WTC11 (cell line): Measurements from ENCODE around the gene STXBP6. TPM values are rescaled to one million over a fixed set of nuclear protein-coding genes. Genes with fewer than 3 reads are reported as not detected.

Experiments
- ATAC-seq: fragments of 200-7000 bp; cut with Tn5 transposase; 2 replicates; pipeline ENCODE4 v1.10.0; 2021; ENCODE audit warnings: mild to moderate bottlenecking, moderate library complexity
- CTCF ChIA-PET: fragments of 300-600 bp; sonication (Branson Sonifier 250); formaldehyde crosslinking; loops from one replicate; lab custom pipeline; 2021; ENCODE audit warnings: antibody characterized with exemption; lab: Charles Lee
- POLR2A ChIA-PET: fragments of 350-600 bp; sonication (Branson Sonifier 250); formaldehyde crosslinking; loops from one replicate; lab custom pipeline; 2021; ENCODE audit warnings: antibody characterized with exemption; lab: Charles Lee
- DNase-seq: peaks from one replicate; pipeline ENCODE4 v3.0.0; 2021; ENCODE audit warnings: low spot score
- H3K27ac Mint-ChIP-seq: 2 replicates; pipeline ENCODE4 v1.8.0; 2021; ENCODE audit warnings: mixed read lengths
- H3K27me3 Mint-ChIP-seq: 2 replicates; pipeline ENCODE4 v1.8.0; 2021; ENCODE audit warnings: low read depth, mild to moderate bottlenecking, moderate library complexity, mixed read lengths
- H3K36me3 Mint-ChIP-seq: 2 replicates; pipeline ENCODE4 v1.8.0; 2021; ENCODE audit warnings: mixed read lengths
- H3K4me1 Mint-ChIP-seq: 2 replicates; pipeline ENCODE4 v1.8.0; 2022; ENCODE audit warnings: mixed read lengths
- H3K4me3 Mint-ChIP-seq: 2 replicates; pipeline ENCODE4 v1.8.0; 2021; ENCODE audit warnings: mild to moderate bottlenecking, moderate library complexity, mixed read lengths
- H3K9me3 Mint-ChIP-seq: 2 replicates; pipeline ENCODE4 v1.8.0; 2021; ENCODE audit warnings: mixed read lengths
- AFF4 ChIP-seq: sonication (generic); formaldehyde crosslinking; IDR thresholded peaks from 2 replicates; pipeline ENCODE4 v1.8.1; 2023; ENCODE audit warnings: mild to moderate bottlenecking, missing genetic modification reagents, borderline replicate concordance
- CBFB ChIP-seq: sonication (generic); formaldehyde crosslinking; IDR thresholded peaks from 2 replicates; pipeline ENCODE4 v1.8.1; 2022; ENCODE audit warnings: mild to moderate bottlenecking, low read depth, missing genetic modification reagents
- CTCF ChIP-seq: fragments of 200-600 bp; IDR thresholded peaks from 2 replicates; pipeline ENCODE4 v1.8.0; 2022; ENCODE audit warnings: antibody characterized with exemption
- E2F1 ChIP-seq: sonication (generic); formaldehyde crosslinking; IDR thresholded peaks from 2 replicates; pipeline ENCODE4 v1.8.0; 2022; ENCODE audit warnings: mild to moderate bottlenecking, missing genetic modification reagents
- E2F4 ChIP-seq: sonication (generic); formaldehyde crosslinking; IDR thresholded peaks from 2 replicates; pipeline ENCODE4 v1.8.1; 2022; ENCODE audit warnings: low read depth, mild to moderate bottlenecking, moderate library complexity, missing genetic modification reagents, borderline replicate concordance
- ERG ChIP-seq: fragments of 250-450 bp; sonication (Bioruptor Pico); IDR thresholded peaks from 2 replicates; pipeline ENCODE4 v1.8.0; 2021; ENCODE audit warnings: mild to moderate bottlenecking
- GABPB1 ChIP-seq: sonication (generic); formaldehyde crosslinking; IDR thresholded peaks from 2 replicates; pipeline ENCODE4 v1.8.1; 2023; ENCODE audit warnings: mild to moderate bottlenecking, missing genetic modification reagents
- GRHL2 ChIP-seq: fragments of 250-450 bp; sonication (Bioruptor Pico); IDR thresholded peaks from 2 replicates; pipeline ENCODE4 v1.8.0; 2022; ENCODE audit warnings: mild to moderate bottlenecking, moderate library complexity; ENCODE audit not compliant: insufficient replicate concordance, severe bottlenecking
- GTF2I ChIP-seq: fragments of 250-450 bp; sonication (Bioruptor Pico); conservative IDR thresholded peaks from 2 replicates; pipeline ENCODE4 v1.4.0; 2021; ENCODE audit warnings: mild to moderate bottlenecking
- JAZF1 ChIP-seq: fragments of 250-450 bp; sonication (Bioruptor Pico); IDR thresholded peaks from 2 replicates; pipeline ENCODE4 v1.9.0; 2021; ENCODE audit warnings: moderate library complexity, mild to moderate bottlenecking, inconsistent platforms
- MXD4 ChIP-seq: fragments of 250-450 bp; sonication (Bioruptor Pico); IDR thresholded peaks from 2 replicates; pipeline ENCODE4 v1.8.0; 2021; ENCODE audit warnings: mild to moderate bottlenecking, moderate library complexity, borderline replicate concordance
- NFATC4 ChIP-seq: fragments of 250-450 bp; sonication (Bioruptor Pico); IDR thresholded peaks from 2 replicates; pipeline ENCODE4 v1.9.0; 2021; ENCODE audit warnings: mild to moderate bottlenecking
- PRDM15 ChIP-seq: sonication (generic); formaldehyde crosslinking; IDR thresholded peaks from 2 replicates; pipeline ENCODE4 v1.8.0; 2022; ENCODE audit warnings: missing genetic modification reagents
- RORB ChIP-seq: fragments of 250-450 bp; sonication (Bioruptor Pico); IDR thresholded peaks from 2 replicates; pipeline ENCODE4 v1.9.0; 2021; ENCODE audit warnings: mild to moderate bottlenecking
- TEAD4 ChIP-seq: sonication (generic); formaldehyde crosslinking; IDR thresholded peaks from 2 replicates; pipeline ENCODE4 v1.8.0; 2022; ENCODE audit warnings: mild to moderate bottlenecking, missing genetic modification reagents
- ZNF263 ChIP-seq: sonication (generic); formaldehyde crosslinking; IDR thresholded peaks from 2 replicates; pipeline ENCODE4 v1.8.1; 2022; ENCODE audit warnings: low read depth, mild to moderate bottlenecking, moderate library complexity, missing genetic modification reagents
- ZNF317 ChIP-seq: sonication (generic); formaldehyde crosslinking; IDR thresholded peaks from 2 replicates; pipeline ENCODE4 v1.8.1; 2023; ENCODE audit warnings: low read depth, mild to moderate bottlenecking, moderate library complexity, missing genetic modification reagents, borderline replicate concordance
- ZNF512 ChIP-seq: sonication (generic); formaldehyde crosslinking; IDR thresholded peaks from 2 replicates; pipeline ENCODE4 v1.8.1; 2022; ENCODE audit warnings: missing genetic modification reagents, borderline replicate concordance
- total RNA-seq: library from RNA; stranded (reverse); gene quantifications from 3 replicates; pipeline ENCODE4 v1.2.3, GENCODE V29; 2021

Gene STXBP6
- total RNA-seq, 1 experiment from 2014 or later = 4.2 TPM

- CTCF ChIA-PET = no interaction called here
- ATAC-seq = no peak
- TF ChIP-seq CBFB = no peak
- TF ChIP-seq AFF4 = no peak
- TF ChIP-seq GABPB1 = 0 out of 2 replicates have a peak, but pooled peaks have one; percentile 21
- TF ChIP-seq GRHL2 (CRISPR knock-in tag) = no peak
- H3K9me3 Mint-ChIP-seq = no peaks in the 10 kb centered on the region
- peaks cover 10% of the 10 kb centered on the region for H3K4me1 Mint-ChIP-seq
- POLR2A ChIA-PET = no interaction called here
- H3K4me3 Mint-ChIP-seq = no peak overlapping the region
- no peaks in the 10 kb centered on the region for H3K27me3 Mint-ChIP-seq
- no peak for DNase-seq
- H3K27ac Mint-ChIP-seq = no peak overlapping the region
- H3K36me3 Mint-ChIP-seq = no peaks in the 10 kb centered on the region
Measured at GRCh38 chr14:24839617-24840203, 210.2 kb downstream of the STXBP6 start.

GRCh38 chr14:24838945-24839616 is 210.9 kb downstream of the STXBP6 start:
- H3K4me3 Mint-ChIP-seq = no peak overlapping the region
- TF ChIP-seq JAZF1 (CRISPR knock-in tag) = no peak
- TF ChIP-seq ZNF317 = no peak
- no peak for TF ChIP-seq E2F1 (CRISPR knock-in tag)
- TF ChIP-seq MXD4 = no peak
- no peak for TF ChIP-seq RORB (CRISPR knock-in tag)
- no peak for TF ChIP-seq ERG (CRISPR knock-in tag)
- no peak for TF ChIP-seq PRDM15 (CRISPR knock-in tag)
- no peak for TF ChIP-seq TEAD4 (CRISPR knock-in tag)
- no peak for TF ChIP-seq CTCF
- no peak for TF ChIP-seq ZNF263 (CRISPR knock-in tag)
- TF ChIP-seq E2F4 = no peak
- no peak for TF ChIP-seq NFATC4
- TF ChIP-seq ZNF512 = no peak
- no peak for TF ChIP-seq GTF2I (CRISPR knock-in tag)

More at GRCh38 chr14:24838945-24839616, 210.9 kb downstream of the STXBP6 start:
- H3K27ac Mint-ChIP-seq = no peak overlapping the region
- peaks cover 10% of the 10 kb centered on the region for H3K4me1 Mint-ChIP-seq
- ChIA-PET CTCF (no interaction called here), POLR2A (no interaction called here)
- H3K36me3 Mint-ChIP-seq = no peaks in the 10 kb centered on the region
- no peaks in the 10 kb centered on the region for H3K27me3 Mint-ChIP-seq
- H3K9me3 Mint-ChIP-seq = no peaks in the 10 kb centered on the region
- DNase-seq (no peak), ATAC-seq (no peak)
